Measurements from ENCODE around the gene MIAT.
A peak's percentile ranks its signal among the peaks of the same experiment; 100 is the strongest.

MIAT gene

GRCh38 chr22:26631282-26631681 is 26.1 kb upstream of the MIAT start:
- H4K20me1 ChIP-seq (ENCODE audit: insufficient read depth, low read length, poor library complexity, severe bottlenecking): no peaks in the 10 kb centered on the region
- no peaks in the 10 kb centered on the region for H3K9me3 ChIP-seq (ENCODE audit: insufficient read depth, low read depth, low read length)
- H3K4me1 ChIP-seq (ENCODE audit: insufficient read depth, low read length, poor library complexity, severe bottlenecking): peaks cover 27% of the 10 kb centered on the region
- H3K79me2 ChIP-seq (ENCODE audit: insufficient read depth, low read length): no peaks in the 10 kb centered on the region
- TF ChIP-seq CTCF (conservative IDR thresholded peaks at IDR 0.05; ENCODE audit: low read length) (no peak), EZH2phosphoT487 (IDR thresholded peaks at IDR 0.05; ENCODE audit: borderline replicate concordance) (no peak)
- no peaks in the 10 kb centered on the region for H3K27me3 ChIP-seq (ENCODE audit: insufficient read depth, low read length, poor library complexity, severe bottlenecking)
- H3K9ac ChIP-seq (ENCODE audit: low read depth, low read length, poor library complexity, severe bottlenecking): no peak overlapping the region
- H2AFZ ChIP-seq (ENCODE audit: low read length): no peak overlapping the region
- no peaks in the 10 kb centered on the region for H3K36me3 ChIP-seq (ENCODE audit: insufficient read depth, low read length)
- H3K4me3 ChIP-seq (ENCODE audit: low read length, poor library complexity, severe bottlenecking): no peak overlapping the region
- H3F3A ChIP-seq (ENCODE audit: low read depth): 0 out of 2 replicates have a peak, but pooled peaks cover 3% of the 10 kb centered on the region
- no peaks in the 10 kb centered on the region for H3K9me2 ChIP-seq (replicated peaks; ENCODE audit: low read depth, low read length)
- no peak overlapping the region for H3K4me2 ChIP-seq (ENCODE audit: low read depth, low read length, poor library complexity, severe bottlenecking)

- Histone ChIP-seq H3K4me1 (ENCODE audit: insufficient read depth, low read length, poor library complexity, severe bottlenecking) (peaks cover 19% of the 10 kb centered on the region), H3K27me3 (ENCODE audit: insufficient read depth, low read length, poor library complexity, severe bottlenecking) (no peaks in the 10 kb centered on the region), H3F3A (ENCODE audit: low read depth) (no peaks in the 10 kb centered on the region), H3K4me3 (ENCODE audit: low read length, poor library complexity, severe bottlenecking) (peak overlapping the region; percentile 19), H3K9ac (ENCODE audit: low read depth, low read length, poor library complexity, severe bottlenecking) (peak overlapping the region; percentile 11), H3K36me3 (ENCODE audit: insufficient read depth, low read length) (no peaks in the 10 kb centered on the region), H4K20me1 (ENCODE audit: insufficient read depth, low read length, poor library complexity, severe bottlenecking) (no peaks in the 10 kb centered on the region), H3K79me2 (ENCODE audit: insufficient read depth, low read length) (no peaks in the 10 kb centered on the region), H3K9me2 (replicated peaks; ENCODE audit: low read depth, low read length) (no peaks in the 10 kb centered on the region), H3K4me2 (ENCODE audit: low read depth, low read length, poor library complexity, severe bottlenecking) (peak overlapping the region; percentile 48), H2AFZ (ENCODE audit: low read length) (peak overlapping the region; percentile 72), H3K9me3 (ENCODE audit: insufficient read depth, low read depth, low read length) (no peaks in the 10 kb centered on the region)
- TF ChIP-seq CTCF (conservative IDR thresholded peaks at IDR 0.05; ENCODE audit: low read length): no peak
- TF ChIP-seq EZH2phosphoT487 (IDR thresholded peaks at IDR 0.05; ENCODE audit: borderline replicate concordance): no peak
Measured at GRCh38 chr22:26632422-26633155, 24.8 kb upstream of the MIAT start.

GRCh38 chr22:26634189-26634588 is 23.2 kb upstream of the MIAT start:
- Histone ChIP-seq H3K36me3 (ENCODE audit: insufficient read depth, low read length) (no peaks in the 10 kb centered on the region), H3K9me2 (replicated peaks; ENCODE audit: low read depth, low read length) (no peaks in the 10 kb centered on the region), H3F3A (ENCODE audit: low read depth) (no peaks in the 10 kb centered on the region), H3K4me1 (ENCODE audit: insufficient read depth, low read length, poor library complexity, severe bottlenecking) (peaks cover 14% of the 10 kb centered on the region), H3K4me2 (ENCODE audit: low read depth, low read length, poor library complexity, severe bottlenecking) (no peak overlapping the region), H2AFZ (ENCODE audit: low read length) (no peak overlapping the region), H3K27me3 (ENCODE audit: insufficient read depth, low read length, poor library complexity, severe bottlenecking) (no peaks in the 10 kb centered on the region), H3K79me2 (ENCODE audit: insufficient read depth, low read length) (no peaks in the 10 kb centered on the region), H3K9me3 (ENCODE audit: insufficient read depth, low read depth, low read length) (no peaks in the 10 kb centered on the region), H3K9ac (ENCODE audit: low read depth, low read length, poor library complexity, severe bottlenecking) (no peak overlapping the region), H3K4me3 (ENCODE audit: low read length, poor library complexity, severe bottlenecking) (no peak overlapping the region), H4K20me1 (ENCODE audit: insufficient read depth, low read length, poor library complexity, severe bottlenecking) (no peaks in the 10 kb centered on the region)
- no peak for TF ChIP-seq EZH2phosphoT487 (IDR thresholded peaks at IDR 0.05; ENCODE audit: borderline replicate concordance)
- TF ChIP-seq CTCF (conservative IDR thresholded peaks at IDR 0.05; ENCODE audit: low read length): no peak

All from Loucy (cell line).